ENCODE results near the gene SLC2A4. TPM values are rescaled to one million over a fixed set of nuclear protein-coding genes. Genes with fewer than 3 reads are reported as not detected.

Gene SLC2A4
- polyA plus RNA-seq, 2 of the 4 experiments (the other 2 are of a cell fraction), result 0.16 to 0.17 TPM

DNA sequence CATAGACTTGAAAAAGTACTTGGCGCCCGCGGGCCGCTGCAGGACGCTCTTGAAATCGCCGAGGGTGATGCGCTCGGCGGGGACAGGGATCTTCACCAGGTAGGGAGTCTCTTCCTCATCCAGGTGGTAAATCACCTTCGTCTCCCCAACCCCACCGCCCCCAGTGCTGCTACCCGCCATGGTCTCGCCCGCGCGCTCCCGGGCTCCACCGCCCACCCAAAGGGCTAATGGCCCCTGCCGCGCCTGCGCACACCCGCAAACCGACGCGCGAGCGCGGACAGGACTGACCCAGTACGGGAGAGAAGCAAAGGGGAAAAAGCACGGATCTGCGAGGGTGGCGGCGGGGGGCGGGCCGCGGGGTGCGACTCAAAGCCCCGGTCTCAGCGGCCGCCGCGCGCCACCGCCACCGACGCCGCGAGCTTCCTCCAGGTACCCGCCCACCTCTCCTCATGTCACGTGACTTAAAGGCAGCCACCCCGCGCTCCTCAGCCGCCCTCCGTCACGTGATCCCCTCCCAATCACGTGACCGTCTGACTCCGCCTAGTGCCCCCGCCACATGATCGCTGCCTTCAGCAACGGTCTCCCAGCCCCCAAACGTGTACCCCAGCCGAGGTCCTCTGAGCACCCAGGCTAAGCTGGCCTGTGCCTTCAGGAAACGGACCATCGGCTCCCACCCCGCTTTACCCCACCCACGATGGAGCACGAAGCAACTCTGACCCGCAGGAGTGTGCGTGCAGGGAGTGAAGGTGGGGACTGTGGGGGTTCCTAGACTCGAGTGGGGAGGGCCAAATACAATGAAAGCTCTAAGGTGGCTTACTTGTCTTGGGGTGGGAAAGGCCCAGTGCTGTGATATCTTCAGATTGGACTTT, 47.2 kb upstream of the SLC2A4 start, which contains the start of gene DVL2 (continued):
- TF ChIP-seq RARB (CRISPR knock-in tag; IDR thresholded peaks at IDR 0.05), result no peak

DNA sequence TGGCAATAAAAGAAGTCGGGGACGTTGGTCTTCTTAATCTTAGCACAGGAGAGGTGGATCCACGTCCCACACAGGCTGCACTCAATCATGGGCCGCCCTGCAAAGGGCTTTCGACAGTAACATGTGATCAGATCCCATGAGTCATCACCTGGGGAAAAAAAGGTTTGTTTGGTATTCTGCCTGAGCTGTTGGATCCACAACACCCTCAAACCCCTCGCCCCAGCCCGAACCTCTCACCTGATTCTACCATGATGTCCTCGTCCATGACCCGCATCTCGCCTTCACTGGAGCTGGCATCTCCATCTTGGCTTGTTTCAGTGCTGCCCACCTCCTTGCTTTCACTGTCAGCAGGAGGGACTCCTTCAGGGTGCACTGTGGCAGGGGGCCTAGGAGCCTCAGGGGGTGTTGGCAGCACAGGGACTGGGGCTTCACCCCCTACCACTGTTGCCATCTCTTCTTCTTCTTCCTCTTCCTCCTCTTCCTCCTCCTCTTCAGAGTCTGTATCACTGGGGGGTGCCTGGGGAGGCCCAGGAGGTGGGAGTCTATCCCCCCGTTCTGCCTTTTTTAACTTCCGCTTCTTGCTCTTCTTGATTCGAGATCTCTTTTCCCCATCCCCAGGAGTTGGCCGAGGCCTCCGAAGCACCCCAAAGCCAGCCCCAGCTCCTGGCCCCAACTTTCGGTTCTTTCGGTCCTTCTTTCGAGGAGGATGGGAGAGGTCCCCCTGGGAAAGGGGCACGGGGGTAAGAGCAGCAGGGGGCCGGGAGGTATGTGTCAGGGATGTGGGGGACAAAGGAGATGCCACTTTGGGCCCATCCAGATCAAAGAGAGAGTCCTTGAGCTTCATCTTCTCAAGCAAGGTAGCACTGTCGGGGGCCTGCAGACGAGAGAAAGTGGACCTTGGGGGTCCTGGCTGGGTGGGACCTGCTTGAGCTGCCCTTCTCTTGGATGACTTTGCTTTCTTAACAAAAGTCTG, 45.5 kb upstream of the SLC2A4 start:
- Histone ChIP-seq H3K4me1 (peaks cover 55% of the 10 kb centered on the region), H3K9me3 (no peaks in the 10 kb centered on the region), H3K4me2 (peak overlapping the region; percentile 92), H3K4me3 (no peak overlapping the region), H3K27ac (peak overlapping the region; percentile 1 to 94; a peak in 2 of 6 replicates)
- DNase-seq (ENCODE audit: low read depth in 1 of 2, low spot score in 1 of 2) (no peak), FAIRE-seq (no peak), ATAC-seq (no peak)
- ChIA-PET CTCF (interaction anchor here (1.1 to 17.3 kb wide), 9 partner anchors 14 to 191 kb away, joined by 3 to 169 read pairs (median 7); partner anchors contain the start of genes ACADVL and DLG4), POLR2A (interaction anchor here (6.9 kb wide), 1 partner anchor 16 kb away, joined by 63 read pairs; the partner anchor contains the start of genes ACADVL and DLG4)
- no peak for TF ChIP-seq EP300 (IDR thresholded peaks at IDR 0.05)
- no peak for TF ChIP-seq FOSL2 (IDR thresholded peaks at IDR 0.05)
- TF ChIP-seq FOSL2 (CRISPR knock-in tag; IDR thresholded peaks at IDR 0.05), result peak; percentile 75
- WGBS (ENCODE audit: missing lambda C conversion rate), result 80% methylated on average over 21 of the region's 22 CpGs

DNA sequence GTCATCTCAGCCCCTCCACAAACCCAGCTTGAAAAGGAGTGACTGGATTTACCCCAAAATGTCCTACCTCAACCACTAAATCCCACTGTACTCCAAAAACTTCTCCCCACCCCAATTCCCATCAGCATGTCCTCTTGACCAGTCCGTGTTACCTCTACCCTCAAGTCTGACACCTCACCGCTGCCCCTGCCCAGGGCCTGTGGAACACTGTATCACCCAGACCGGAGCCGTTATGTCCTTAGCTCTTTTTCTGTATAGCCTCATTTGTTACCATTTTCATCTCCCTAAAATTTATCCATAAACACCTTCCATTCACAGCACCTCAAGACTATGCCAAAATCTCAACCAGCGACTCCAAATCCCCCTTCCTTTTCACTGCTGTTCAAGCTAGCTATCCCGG, 44.7 kb upstream of the SLC2A4 start:
- Histone ChIP-seq H3K4me3 (peak overlapping the region; percentile 99; the same call in 2 of the 3 replicates), H3K9me3 (no peaks in the 10 kb centered on the region), H3K27ac (peak overlapping the region in 1 of 2 experiments; percentile 98; a peak in 4 of 6 replicates), H3K4me2 (peak overlapping the region; percentile 69), H3K4me1 (peaks cover 60% of the 10 kb centered on the region)
- ChIA-PET POLR2A (interaction anchor here (6.9 kb wide), 1 partner anchor 17 kb away, joined by 63 read pairs; the partner anchor contains the start of genes ACADVL and DLG4), CTCF (interaction anchor here (1.1 to 17.3 kb wide), 8 partner anchors 15 to 191 kb away, joined by 3 to 169 read pairs (median 5); partner anchors contain the start of genes ACADVL and DLG4)
- TF ChIP-seq CHD2 (IDR thresholded peaks at IDR 0.05; ENCODE audit: low read length, partially characterized antibody) (no peak), POLR2A (IDR thresholded peaks at IDR 0.05; ENCODE audit: low read length) (no peak), HOXB5 (CRISPR knock-in tag; IDR thresholded peaks at IDR 0.05) (no peak), HDAC2 (IDR thresholded peaks at IDR 0.05) (no peak), ZSCAN20 (CRISPR knock-in tag; IDR thresholded peaks at IDR 0.05) (no peak), TP53 (CRISPR knock-in tag; IDR thresholded peaks at IDR 0.05) (no peak), POLR2AphosphoS2 (conservative IDR thresholded peaks at IDR 0.05; ENCODE audit: low read length) (no peak), JUNB (IDR thresholded peaks at IDR 0.05) (no peak)
- TF ChIP-seq, protein P1, sequence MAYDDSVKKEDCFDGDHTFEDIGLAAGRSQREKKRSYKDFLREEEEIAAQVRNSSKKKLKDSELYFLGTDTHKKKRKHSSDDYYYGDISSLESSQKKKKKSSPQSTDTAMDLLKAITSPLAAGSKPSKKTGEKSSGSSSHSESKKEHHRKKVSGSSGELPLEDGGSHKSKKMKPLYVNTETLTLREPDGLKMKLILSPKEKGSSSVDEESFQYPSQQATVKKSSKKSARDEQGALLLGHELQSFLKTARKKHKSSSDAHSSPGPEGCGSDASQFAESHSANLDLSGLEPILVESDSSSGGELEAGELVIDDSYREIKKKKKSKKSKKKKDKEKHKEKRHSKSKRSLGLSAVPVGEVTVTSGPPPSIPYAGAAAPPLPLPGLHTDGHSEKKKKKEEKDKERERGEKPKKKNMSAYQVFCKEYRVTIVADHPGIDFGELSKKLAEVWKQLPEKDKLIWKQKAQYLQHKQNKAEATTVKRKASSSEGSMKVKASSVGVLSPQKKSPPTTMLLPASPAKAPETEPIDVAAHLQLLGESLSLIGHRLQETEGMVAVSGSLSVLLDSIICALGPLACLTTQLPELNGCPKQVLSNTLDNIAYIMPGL (CRISPR knock-in tag; IDR thresholded peaks at IDR 0.05; ENCODE audit: borderline replicate concordance), result no peak
- TF ChIP-seq, protein P2, sequence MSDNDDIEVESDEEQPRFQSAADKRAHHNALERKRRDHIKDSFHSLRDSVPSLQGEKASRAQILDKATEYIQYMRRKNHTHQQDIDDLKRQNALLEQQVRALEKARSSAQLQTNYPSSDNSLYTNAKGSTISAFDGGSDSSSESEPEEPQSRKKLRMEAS (IDR thresholded peaks at IDR 0.05), result no peak
- FAIRE-seq, result no peak
- no peak for ATAC-seq
- no peak for DNase-seq (ENCODE audit: low read depth in 1 of 2, low spot score in 1 of 2)
- 91% methylated on average over 6 of the region's 6 CpGs for WGBS (ENCODE audit: missing lambda C conversion rate)

DNA sequence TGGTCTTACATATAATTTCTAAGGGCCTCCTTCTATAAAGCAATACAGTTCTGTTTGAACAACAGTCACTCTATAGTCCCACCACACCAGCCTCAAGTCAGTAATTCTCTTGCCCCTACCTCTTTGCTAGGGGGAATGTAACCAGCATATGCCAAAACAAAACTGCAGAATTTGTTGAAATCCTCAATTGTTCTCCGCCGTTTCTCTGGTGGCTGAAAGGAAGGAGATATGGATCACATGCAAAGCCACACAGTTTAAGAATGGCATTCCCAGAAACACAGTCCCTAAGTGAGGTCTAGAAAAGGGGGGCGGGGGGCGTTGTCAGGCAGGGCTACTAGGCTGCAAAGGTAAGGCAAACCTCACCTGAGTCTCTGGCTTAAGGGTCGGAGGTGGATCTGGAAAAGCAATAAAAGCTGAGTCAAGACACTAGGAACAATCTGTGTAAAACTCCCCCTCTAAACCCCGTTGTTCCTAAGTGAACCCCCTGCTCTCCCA, 44.2 kb upstream of the SLC2A4 start:
- Histone ChIP-seq H3K9me3 (no peaks in the 10 kb centered on the region), H3K4me1 (peaks cover 58% of the 10 kb centered on the region), H3K27ac (peak overlapping the region; percentile 98 to 100), H3K4me2 (peak overlapping the region; percentile 69), H3K4me3 (peak overlapping the region; percentile 99)
- 42% methylated on average over 6 of the region's 6 CpGs for WGBS (ENCODE audit: missing lambda C conversion rate)
- no peak for DNase-seq (ENCODE audit: low read depth in 1 of 2, low spot score in 1 of 2)
- no peak for FAIRE-seq
- no peak for TF ChIP-seq MAFK (IDR thresholded peaks at IDR 0.05; ENCODE audit: partially characterized antibody)
- no peak for TF ChIP-seq CBX8 (IDR thresholded peaks at IDR 0.05)
- peak; percentile 9 for TF ChIP-seq CHD2 (IDR thresholded peaks at IDR 0.05; ENCODE audit: low read length, partially characterized antibody)
- no peak for TF ChIP-seq EP300 (IDR thresholded peaks at IDR 0.05)
- TF ChIP-seq, protein P3, sequence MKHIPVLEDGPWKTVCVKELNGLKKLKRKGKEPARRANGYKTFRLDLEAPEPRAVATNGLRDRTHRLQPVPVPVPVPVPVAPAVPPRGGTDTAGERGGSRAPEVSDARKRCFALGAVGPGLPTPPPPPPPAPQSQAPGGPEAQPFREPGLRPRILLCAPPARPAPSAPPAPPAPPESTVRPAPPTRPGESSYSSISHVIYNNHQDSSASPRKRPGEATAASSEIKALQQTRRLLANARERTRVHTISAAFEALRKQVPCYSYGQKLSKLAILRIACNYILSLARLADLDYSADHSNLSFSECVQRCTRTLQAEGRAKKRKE (CRISPR knock-in tag; IDR thresholded peaks at IDR 0.05; ENCODE audit: low read depth), result no peak
- no peak for TF ChIP-seq RARB (CRISPR knock-in tag; IDR thresholded peaks at IDR 0.05)
- TF ChIP-seq ZFP36 (IDR thresholded peaks at IDR 0.05; ENCODE audit: borderline replicate concordance, partially characterized antibody), result no peak
- ChIA-PET CTCF (interaction anchor here (1.1 to 17.3 kb wide), 7 partner anchors 15 to 192 kb away, joined by 3 to 169 read pairs (median 6); partner anchors contain the start of genes ACADVL and DLG4), POLR2A (interaction anchor here (0.6 to 6.9 kb wide), 4 partner anchors 14 to 192 kb away, joined by 3 to 63 read pairs (median 6); partner anchors contain the start of genes ACADVL, CTDNEP1, DLG4 and ELP5)
- no peak for ATAC-seq
